SIG-M5 (cell line): ENCODE measurements around the gene ALDH3A2.
A peak's percentile ranks its signal among the peaks of the same experiment; 100 is the strongest.

ENCODE experiments used
- DNase-seq: peaks from one replicate; lab custom pipeline; 2025; lab: John Stamatoyannopoulos, UW

ALDH3A2 gene

DNA sequence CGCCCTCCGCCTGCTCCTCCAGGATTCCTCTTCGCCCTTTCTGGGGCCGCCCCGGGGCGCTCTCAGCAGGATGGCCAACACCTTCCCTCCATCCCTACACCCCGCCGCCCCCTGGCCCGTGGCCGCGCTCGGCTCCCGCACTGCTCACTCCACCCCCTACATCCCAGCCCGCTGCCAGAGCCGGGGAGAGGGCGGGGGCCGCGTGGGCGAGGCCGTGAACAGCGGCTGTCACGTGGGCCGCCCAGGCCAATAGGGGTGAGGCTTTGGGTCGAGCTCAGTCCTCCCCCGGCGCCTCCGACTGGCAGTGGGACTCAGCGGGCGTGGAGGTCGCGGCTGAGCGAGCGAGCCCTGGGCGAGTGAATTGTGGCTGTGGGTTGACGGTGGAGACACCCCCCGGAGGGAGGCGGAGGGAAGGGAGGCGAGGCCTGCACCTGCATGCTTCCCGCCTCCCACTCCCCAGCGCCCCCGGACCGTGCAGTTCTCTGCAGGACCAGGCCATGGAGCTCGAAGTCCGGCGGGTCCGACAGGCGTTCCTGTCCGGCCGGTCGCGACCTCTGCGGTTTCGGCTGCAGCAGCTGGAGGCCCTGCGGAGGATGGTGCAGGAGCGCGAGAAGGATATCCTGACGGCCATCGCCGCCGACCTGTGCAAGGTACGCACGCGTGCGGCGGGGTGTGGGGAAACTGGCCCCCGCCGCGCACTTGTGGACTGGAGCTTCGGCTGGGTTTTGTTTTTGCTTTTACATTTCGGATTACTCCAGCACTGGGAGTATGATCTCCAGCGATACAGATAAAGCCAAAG, at the start of gene ALDH3A2:
Gene ALDH3A2, plus strand, starts transcription at position 277 of the 799 bp plus-strand sequence. Its CDS starts 221 bp downstream, at position 498.
- DNase-seq = peak; percentile 58

DNA sequence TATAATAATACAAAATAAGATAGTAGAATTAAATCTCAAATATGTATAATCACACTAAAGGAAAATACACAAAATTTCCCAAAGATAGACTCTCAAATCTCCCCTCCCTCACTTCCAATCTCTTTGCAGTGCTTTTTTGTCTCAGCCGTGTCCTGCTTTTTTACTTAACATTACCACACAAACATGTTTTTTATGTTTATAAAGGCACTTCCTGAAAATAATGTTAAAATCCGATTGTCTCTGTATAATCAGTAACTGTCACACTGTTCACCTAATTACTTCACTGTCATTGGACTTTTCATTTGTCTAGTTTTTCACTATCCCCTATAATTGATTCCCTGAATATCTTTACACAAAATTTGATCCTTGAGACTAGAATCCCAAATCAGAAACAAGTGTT, 38.2 kb upstream of the ALDH3A2 start:
- DNase-seq = no peak

DNA sequence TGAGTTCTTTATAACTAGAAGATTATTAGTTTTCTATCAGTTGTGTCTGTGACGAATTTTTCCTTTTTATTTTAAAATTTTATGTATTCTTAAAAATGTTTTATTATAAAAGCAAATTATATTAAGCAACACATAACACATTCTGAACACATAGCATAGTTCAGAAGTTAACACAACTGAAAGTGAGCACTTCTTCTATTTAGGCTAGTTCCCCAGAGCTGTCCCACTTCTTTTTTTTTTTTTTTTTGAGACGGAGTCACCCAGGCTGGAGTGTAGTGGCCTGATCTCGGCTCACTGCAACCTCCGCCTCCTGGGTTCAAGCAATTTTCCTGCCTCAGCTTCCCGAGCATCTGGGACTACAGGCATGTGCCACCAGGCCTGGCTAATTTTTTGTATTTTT, 37.7 kb upstream of the ALDH3A2 start:
- DNase-seq = no peak

DNA sequence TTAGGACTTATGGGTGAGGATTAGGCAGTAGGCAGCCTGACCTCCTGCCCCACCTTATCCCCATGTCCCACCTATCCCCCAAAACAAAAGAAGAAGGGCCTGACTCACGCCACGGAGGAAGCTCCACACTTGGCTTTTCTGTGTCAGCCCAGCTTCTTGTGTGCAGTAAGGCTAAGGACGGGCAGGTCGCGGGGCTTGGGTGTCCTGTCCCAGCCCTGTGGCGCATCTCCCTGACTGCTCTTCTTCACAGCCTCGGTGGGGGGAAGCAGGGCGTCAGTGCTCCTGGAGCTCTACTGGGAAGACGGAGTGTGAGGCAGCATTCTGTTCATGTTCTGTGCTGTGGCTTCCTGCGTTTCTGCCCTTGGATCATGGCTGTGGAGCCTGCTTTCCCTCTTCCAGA, 34.6 kb upstream of the ALDH3A2 start:
- DNase-seq = no peak

DNA sequence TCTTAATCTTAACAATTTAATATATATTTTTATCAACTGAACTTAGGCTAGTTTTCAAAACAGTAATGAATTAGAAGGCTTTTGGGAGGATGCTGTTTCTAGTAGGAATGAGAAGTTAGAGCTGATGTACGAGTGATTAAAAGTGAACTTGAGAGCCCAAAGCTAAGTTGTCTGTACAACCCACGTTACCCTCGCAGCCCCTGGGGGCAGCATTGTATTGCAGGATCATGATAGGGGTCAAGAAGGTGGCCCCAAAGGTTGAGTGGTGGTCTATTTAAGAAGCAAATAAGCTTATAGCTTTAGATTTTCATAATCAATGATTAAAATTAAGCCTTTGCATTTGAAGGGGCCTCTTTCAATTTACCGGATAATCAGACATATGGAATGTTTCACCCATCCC, 33.7 kb upstream of the ALDH3A2 start:
- DNase-seq = no peak

DNA sequence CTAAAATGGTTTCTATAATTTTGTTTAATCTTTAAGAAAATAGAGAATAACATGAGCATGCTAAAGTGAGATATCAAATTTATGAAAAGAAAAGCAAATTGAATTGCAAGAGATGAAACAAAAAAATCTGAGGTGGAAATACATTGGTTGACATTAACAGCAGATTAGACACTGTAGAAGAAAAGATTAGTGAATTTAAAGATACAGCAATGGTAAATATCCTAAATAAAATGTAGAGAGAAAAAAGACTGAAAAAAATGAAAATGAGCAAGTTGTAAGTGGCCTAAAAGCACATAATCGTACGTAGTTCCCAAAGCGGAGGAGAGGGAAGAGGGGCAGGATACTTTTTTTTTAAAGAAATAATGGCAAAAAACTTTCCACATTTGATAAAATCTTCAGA, 30.5 kb upstream of the ALDH3A2 start:
- no peak for DNase-seq

DNA sequence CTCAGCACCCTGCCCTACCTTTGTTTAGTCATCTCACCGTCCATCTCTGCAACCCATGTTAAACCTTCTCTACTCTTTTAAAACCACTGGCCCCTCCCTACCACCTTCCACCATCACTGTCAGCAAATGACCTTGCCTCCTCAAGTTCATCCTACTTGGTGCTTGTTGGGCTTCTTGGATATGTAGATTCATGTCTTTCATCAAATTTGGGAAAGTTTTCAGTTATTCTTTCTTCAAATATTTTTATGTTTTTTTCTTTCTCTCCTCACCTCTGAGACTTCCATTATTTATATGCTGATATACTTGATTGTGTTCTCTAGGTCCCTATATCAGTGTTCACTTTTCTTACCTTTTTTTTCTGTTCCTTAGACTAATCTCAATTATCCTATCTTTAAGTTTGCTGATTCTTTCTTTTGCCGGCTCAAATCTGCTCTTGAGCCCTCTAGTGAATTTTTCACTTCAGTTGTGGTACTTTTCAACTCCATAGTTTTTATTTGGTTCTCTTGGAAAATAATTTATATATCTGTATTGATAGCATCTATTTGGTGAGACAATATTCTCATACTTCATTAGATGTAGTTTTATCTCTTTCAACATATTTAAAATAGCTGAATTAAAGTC, 28.7 kb upstream of the ALDH3A2 start:
- DNase-seq = no peak

DNA sequence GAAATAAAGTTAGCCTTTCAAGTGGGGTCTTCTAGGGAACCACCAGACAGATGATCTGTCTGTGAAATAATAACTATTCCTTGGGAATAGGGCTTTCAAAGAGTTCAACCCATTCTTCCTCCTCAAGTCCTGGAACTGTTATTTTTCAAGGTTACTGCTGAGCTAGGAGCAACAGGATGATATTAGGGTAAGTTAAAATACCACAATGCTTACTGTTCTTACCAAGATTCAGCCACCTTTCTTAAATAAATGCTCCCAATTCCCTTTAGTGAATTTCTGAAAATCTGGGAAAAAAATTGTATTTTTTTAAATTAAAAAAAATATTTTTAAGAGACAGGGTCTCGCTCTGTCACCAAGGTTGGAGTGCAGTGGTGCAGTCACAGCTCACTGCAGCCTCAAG, 26.9 kb upstream of the ALDH3A2 start:
- DNase-seq = no peak

DNA sequence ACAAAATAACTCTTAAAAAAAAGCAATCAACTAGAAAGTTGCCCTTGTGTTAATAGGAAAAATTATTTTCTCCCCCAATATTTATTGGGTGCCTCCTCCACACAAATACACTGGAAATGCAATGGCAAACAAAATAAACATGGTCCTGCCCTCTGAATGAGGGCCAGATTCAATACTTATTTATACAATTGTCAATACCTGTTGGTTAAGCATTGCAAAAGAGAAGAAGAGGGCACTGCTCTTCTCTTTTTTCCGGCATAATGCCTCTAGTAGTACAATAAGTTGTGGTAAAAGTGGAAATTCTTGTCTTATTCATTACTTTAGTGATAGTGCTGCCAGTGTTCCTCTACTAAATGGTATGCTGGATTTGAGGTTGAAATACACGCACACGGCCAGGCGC, 22.5 kb upstream of the ALDH3A2 start:
- no peak for DNase-seq

DNA sequence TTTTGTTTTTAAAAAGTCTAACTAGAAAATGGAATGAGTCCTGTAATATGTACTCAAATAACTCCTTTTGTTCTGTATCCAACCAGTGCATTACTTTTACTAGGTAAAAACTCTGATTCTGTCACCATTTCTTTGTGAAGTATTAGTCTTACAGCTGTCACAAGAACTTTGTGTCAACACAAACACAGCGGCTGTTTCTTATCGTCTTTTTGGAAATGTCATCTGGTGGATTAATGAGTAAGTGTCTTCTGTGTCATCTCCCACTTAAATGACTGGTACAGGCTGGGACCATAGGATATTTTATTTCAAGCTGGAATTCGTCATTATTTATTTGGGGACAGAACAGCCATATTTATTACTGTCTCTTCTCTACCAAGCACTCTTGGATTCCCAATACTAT, 19.1 kb upstream of the ALDH3A2 start:
- no peak for DNase-seq

DNA sequence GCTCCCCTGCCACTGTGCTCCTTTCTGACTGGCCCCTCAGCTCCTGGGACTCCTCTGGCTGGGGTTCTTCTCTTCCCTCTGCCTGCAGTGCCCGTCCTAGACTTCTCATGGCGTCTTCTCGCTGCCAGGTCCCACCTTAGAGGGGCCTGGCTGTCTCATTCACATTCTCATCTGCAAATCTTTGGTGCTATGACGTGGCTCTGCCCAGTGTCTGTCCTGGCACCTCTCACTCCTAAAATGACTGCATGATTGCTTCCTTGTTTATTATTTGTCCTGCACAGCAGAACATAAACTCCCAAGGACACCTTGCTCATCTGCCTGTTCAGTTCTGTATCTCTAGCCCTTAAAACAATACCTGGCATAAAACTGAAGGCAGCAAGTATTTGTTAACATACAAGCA, 18.5 kb upstream of the ALDH3A2 start:
- no peak for DNase-seq

DNA sequence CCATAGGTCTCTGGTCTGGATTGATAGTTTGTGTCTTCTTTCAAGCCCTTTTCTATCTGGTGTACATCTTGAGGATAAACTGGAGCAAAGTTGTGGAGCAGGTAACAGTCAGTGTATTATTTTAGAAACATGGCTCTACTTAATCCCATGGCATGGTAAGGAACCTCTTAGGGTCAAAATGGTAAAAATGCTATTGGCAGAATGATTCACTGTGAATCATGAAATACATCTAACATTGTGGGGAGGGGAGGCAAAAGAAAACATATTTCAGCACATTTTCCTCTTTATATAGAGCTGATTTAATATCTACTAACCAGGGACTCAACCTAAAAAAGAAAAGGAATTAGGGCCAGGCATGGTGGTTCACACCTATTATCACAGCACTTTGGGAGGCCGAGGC, 17.9 kb upstream of the ALDH3A2 start:
- no peak for DNase-seq

DNA sequence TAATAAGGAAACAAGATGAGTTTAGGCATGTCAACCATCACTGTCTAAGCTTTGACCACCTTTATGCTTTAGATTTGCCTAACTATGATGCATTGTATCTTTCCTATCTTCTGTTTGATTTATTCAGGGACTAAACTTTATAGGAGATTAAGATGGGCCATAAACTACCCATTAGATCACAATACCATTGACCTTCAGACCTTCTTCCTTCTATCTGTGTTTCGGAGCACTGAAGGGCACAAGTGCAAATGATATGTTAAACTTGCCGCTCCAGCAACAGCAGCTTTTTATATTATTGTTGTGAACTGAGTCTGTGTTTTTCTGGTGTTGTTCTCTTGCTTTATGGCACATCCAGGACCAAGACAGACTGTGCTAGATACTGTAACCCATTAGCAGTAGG, 16.6 kb upstream of the ALDH3A2 start:
- DNase-seq = no peak

DNA sequence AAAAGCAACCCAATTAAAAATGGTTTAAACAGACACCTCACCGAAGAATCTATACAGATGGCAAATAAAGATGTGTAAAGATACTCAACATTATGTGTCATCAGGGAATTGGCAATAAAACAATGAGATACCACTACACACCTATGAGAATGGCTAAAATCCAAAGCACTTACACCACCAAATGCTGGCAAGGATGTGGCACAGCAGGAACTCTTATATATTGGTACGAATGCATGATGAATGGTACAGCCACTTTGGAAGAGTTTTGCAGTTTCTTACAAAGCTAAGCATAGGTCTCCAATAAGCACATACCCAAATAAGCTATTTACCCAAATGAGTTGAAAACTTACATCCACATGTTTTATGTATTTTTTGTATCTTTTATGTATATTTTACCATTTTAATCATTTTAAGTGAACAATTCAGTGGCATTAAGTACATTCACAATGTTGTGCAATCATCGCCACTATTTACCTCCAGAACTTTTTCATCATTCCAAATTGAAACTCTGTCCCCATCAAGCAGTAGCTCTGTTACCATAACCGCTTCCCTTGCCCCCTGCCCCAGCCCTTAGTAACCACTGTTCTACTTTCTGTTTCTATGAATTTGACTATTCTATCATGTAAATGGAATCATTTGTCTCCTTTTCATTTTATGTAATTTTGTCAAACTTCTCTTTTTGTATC, 6.7 kb upstream of the ALDH3A2 start:
- DNase-seq = no peak

DNA sequence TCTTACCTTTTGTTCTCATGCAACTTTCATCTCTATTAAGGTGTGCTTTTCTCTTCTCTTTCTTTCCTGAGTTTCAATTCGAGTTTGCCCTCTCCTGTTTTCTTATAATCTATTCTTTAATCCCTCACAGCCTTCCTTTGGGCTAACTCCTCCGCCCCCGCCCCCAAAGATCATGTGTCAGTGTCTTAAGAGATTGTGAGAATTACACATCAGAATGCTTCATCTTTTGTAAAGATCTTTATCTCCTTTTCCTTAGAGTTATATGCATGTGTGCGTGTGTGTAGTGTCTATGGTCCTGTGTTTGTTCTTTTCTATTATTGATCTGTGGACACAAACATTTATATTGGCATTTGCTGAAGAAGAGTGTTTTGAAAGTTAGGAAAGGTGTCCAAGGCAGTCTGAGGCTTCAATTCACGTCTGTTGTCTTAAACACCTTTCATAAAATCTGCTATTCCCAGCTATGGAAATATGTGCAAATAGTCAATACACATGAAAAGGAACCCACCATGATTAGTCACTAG, 6.1 kb upstream of the ALDH3A2 start:
- no peak for DNase-seq

DNA sequence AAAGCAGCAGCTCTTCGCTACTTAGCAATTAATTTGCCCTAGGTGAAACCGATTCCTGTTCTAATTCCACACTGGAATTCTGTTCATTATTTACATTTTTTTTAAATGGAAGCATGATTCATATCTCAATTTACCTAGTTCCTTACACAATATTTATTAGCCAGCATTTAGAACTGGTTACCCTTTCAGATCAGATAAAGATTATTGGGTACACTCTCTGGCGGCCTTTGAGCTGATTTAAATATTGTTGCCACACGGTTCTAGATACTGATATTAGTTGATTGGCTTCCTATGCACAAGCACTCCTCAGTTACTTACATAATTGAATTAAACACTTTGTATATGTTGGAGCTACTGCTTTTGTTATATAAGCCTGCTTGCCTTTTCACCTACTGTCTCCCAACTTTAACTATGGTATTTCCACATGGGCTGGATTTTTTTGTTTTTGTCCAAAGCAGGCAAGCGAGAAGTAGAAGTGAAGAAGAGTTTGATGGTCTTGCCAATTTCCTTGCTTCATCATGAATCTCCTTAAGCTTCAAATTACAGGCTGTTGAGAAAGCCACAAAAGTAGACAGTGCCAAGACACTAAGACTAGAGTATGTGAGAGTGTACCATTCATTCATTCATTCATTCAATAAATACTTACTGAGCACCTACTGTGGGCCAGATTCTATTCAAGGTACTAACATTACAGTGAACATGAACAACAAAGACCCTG, 3.9 kb upstream of the ALDH3A2 start:
- no peak for DNase-seq

DNA sequence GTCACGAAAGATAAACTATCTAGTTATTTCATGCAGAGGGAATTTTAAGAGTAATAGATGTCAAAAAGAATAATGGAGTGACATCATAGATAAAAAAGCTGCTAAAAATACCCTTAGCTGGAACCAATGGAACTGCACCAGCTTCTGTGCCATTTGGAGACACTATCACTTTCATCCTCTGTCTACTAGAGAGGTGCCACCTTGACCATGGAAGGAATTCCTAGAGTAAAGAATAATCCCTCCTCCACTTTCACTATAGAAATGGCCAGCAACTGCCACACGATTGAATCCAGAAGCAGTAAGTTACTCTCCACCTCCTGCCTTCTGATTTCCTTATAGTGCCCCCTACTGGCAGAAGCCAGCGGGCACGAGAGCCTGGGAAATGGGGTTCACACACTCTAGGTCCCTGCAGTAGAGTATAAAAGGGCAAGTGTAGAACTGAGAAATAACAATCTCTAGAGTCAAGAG, 2.8 kb upstream of the ALDH3A2 start:
- no peak for DNase-seq

DNA sequence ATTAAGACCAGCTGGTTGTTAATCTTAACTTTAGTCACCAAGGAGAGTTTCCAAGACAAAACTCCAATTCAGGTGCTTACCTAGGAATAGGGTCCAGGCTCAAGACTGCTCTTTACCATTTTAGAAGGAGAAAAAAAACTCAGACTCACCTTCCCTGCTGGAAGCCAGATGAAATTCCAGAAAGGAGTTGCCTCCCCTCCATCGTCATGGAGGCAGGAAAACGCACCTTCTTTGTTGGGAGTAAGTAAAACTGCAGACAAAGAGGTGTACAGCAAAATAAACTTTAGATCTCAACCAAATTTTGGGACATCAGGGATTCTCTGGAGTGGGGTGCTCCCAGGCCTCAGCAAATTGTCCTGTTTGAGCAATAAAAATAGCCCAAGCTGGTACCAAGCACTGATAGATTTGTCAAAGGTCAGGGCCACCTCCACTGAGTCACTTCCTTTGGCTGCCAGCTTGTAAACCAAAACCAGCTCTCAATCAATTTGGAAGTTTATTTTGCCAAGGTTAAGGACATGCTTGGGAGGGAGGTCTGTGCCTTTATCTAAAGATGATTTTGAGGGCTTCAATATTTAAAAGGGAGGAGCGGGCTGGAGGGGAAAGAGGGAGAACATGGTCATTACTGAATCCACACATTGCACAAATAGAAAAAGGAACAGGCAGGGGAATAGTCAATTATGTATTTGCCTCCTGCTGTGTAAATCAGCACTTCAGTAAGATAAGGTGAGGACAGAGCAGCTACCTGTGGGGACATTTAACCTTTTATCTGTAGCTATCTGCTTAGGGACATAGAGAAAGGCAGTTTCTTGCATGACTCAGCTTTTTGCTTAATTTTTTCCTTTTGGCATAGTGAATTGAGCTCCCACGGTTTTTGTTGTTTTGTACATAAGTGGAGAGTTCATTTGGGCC, 1.5 kb upstream of the ALDH3A2 start:
- DNase-seq = no peak

DNA sequence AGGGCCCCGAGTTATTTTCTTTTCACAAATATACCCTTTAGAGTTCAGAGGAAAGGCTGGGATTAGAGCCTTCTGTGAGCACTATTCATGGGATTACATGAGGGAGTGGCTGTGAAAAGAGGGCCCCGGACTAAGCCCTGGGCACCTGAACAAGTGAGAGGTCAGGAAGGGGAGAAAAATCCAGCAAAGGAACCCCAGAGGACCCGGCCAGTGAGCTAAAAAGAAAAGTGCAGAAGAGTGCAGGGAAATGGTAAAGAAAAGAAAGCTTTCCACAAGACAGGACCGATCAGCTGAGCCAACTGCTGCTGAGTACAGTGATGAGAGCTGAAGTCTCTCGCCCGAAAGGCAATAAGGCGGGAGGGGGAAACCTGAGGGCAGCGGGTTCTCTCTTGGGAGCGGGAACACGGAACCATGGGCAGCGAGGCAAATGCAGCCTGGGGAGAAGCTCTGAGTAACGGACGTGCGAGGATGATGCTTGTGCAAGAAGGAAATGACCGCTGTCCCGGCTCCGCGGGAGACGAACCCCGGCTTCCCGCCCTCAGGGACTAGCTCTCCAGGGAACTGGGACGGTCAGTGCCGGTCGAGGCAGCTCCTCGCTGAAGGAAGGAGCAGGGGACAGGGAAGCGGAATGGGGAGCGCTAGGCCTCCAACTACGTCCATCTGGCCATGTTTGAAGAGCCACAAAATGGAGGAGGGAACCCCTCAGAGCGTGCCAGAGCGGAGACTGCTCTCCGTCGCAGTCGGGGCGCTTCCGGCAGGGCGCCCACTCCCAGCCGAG, 665 bp upstream of the ALDH3A2 start:
- no peak for DNase-seq

DNA sequence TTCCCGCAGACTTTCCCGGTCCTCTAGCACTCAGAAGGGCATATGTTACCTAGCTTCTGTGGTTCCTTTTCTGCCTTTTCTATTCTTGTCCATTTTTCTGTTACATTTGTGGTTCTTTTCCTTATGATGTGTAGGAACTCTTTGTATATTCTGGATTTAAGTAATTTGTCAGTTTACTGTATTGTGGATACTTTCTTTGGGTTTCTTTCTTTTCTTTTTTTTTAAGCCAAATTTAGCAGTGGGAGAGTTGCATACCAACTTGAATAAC, 657 bp downstream of the ALDH3A2 start:
- no peak for DNase-seq

DNA sequence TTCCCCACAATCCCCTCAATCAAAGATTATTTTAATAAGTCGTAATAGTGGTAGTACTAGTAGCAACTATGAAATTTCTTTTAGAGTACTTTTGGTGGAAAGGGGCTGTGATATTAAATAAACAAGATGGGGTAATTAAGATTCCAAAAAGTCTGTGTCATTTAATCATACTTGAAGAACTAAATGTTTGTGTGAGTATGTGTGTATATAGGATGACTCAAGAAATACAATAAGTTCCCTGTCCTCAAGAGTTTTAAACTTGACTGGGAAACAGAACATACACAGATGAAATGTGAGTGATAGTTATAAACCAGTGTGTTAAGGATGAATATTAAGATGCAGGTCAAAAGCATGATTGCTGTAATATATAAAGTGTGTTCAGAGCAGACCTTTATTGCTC, 2.3 kb downstream of the ALDH3A2 start:
- DNase-seq = no peak
